Testis (tissue), 2 donors: ENCODE measurements around the gene ZDHHC19.

Source experiments
- CTCF ChIP-seq, 3 experiments: fragments of 450-650 bp in 2 of 3; fragments of 200-600 bp in 1 of 3; sonication (generic) in 1 of 3; IDR thresholded peaks; one replicate each; pipeline ENCODE4 v1.5.1; 2016 to 2019; ENCODE audit warnings: antibody characterized with exemption in 3 of 3, mild to moderate bottlenecking in 2 of 3, moderate library complexity in 1 of 3
- POLR2A ChIP-seq: fragments of 450-650 bp; IDR thresholded peaks from one replicate; pipeline ENCODE4 v1.6.1; 2017; ENCODE audit warnings: antibody characterized with exemption, mild to moderate bottlenecking, moderate library complexity

DNA sequence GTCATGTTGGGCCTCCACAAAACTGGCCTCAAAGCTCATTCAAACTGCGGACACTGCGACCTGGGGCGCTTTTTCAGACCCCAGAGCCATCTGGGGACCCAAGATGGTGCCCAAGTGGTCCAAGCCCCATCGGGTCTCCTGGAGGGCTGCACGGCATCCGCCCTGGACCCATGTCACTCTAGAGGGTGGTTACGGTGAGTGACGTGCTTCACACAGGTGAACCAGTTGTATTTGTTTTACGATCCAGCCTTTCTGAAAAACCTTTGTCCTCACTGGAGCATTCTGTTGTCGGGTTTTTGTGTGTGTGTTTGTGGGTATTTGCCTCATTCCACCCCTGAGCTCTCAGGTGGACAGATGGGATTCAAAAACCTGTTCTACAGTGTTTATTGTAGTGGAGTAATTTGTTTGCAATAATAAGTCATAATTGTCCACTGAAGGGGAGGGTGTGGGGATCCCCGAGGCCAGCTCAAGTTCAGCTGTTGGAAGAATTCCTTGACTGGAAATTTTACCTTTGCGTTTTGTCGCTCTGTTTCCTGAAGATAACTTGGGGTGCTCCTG is 7.0 kb upstream of the ZDHHC19 start:
- TF ChIP-seq CTCF (IDR thresholded peaks at IDR 0.05) (no peak), POLR2A (no peak)
